ENCODE measurements around the gene MADD. TPM values are rescaled to one million over a fixed set of nuclear protein-coding genes. Genes with fewer than 3 reads are reported as not detected.
A peak's percentile ranks its signal among the peaks of the same experiment; 100 is the strongest.
"Not testable (repeated sequence)": the region's sequence is repeated elsewhere in the genome, so short reads cannot be mapped to it uniquely, and the experiment has no call there.

Gene MADD
- polyA plus RNA-seq, 1 donor: 53.9 TPM

DNA sequence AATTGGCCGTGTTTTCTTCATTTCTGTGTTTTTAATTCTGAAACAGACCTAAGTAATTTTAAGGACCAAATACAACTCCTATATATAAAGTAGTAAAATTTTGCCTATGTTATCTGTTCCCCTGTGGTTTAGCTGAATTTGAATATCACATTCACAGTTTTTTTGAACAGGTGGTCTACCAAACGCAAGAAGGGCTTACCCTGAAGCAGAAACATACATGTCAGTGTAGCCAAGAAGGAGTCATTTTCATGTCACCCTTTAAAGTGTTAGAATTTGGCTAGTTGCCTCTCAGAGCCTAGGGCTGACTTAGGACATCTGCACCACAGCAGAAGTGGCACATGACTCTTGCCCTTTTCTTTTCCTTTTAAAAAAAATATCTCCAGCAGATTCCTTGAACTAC lies 48.2 kb downstream of the MADD start:
- DNase-seq: no peak

GRCh38 chr11:47324520-47324919 lies 54.6 kb downstream of the MADD start:
- DNase-seq: no peak

DNA sequence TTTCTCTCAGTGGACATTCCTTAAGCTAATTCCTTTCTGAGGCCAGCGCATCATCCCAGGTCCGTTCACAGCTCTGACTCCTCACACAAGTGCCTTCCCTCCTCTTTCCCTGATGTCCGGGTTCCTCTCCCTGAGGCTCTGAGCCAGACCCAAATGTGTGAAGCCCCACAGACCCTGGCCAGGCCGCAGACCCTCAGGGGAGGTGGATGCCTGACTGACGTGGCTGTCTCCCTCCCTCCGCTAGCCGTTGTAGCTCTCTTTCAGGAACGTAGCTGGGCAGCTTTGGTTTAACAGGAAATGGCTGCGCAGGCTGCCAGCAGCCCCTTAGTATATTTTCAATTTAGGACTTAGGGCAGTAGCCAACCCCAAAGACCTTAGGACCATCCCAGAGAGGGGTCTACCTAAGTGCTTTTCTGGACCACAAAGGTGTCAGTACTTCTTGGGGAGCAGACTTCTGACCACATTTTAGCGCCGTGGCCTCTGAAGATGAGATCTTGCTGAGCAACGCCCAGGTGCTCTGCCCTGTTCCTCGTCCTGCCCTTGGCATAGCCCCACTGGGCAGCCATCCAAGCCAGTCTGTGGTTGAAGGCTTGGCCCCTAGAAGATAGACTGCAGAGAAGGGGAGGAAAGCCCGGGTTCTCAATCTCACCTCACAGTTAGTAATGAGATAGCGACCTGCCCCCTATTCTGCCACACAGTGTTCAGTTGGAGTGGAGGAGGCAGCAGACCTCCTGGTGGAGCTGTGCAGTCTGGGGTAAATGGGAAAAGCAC lies 55.5 kb downstream of the MADD start:
- no peak for DNase-seq

DNA sequence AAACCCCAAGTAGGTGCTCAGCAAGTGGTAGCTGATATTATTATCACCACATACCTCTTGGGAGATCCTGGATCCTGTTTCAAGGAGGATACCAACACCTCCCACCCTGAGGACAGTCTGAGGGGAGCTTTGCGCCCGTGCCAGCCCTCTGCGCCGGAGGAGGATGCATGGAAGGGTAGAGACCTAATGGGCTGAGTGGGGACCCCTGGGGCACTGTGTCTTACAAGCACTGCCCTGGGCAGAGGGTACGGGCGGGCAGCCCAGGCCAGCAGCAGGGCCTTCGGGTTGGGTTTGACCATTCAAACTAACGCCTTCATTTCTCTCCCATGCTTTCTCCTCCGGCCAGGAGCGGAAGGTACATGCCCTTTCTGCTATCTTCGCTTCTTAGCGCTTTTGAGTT lies 56.3 kb downstream of the MADD start:
- DNase-seq: no peak

GRCh38 chr11:47327025-47327424 lies 57.1 kb downstream of the MADD start:
- no peak for DNase-seq

DNA sequence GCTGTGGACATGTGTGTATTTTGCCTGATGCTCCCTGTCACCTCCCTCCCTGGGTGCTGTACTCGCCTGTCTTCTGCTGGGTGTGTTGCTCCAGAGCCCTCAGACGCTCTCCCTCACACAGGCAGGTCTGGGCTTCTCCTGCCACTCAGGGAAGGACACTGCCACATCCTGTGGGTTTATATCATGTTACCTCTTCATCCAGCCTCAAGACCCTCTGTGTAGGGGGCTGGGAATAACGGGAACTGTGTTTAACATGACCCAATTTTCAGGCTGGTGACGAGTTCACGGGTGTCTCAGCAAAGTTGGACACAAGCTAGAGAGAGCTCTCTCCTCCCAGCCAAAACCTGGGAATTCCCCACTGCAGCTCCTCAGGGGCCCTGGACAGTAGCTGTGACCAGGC lies 58.0 kb downstream of the MADD start:
- DNase-seq: no peak

DNA sequence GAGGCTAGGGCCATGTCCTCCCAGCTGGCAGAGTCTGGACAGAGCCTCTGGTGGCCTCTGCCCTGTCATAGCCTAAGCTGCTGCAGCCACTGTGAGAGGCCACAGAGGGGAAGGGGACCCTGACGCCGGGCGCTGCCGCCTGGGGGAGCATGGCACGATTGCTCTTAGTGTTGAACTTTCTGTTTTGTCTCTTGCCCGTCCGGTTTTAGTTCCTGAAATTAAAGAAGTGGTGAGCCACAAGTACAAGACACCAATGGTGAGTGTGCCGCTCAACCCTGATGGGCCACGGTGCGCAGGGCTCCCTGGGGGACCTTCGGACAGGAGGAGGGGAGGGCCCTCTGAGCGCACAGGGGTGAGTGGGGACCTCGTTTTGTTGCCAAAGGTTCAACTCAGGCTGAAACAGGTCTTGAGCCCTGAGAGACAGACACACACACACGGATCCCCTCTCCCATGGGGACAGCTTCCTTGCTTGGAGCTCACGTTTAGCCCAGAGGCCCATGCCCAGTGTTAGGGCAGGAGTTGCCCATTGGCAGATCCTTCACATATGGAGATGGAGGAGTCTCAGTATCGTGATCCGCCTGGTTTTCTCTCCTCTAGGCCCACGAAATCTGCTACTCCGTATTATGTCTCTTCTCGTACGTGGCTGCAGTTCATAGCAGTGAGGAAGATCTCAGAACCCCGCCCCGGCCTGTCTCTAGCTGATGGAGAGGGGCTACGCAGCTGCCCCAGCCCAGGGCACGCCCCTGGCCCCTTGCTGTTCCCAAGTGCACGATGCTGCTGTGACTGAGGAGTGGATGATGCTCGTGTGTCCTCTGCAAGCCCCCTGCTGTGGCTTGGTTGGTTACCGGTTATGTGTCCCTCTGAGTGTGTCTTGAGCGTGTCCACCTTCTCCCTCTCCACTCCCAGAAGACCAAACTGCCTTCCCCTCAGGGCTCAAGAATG lies 58.8 kb downstream of the MADD start:
- DNase-seq: no peak

GRCh38 chr11:47329431-47329986 lies 59.6 kb downstream of the MADD start:
- DNase-seq: no peak

- peak; percentile 7 for DNase-seq
Observed at GRCh38 chr11:47329987-47330931, 60.3 kb downstream of the MADD start.

GRCh38 chr11:47331454-47332302 lies 61.7 kb downstream of the MADD start:
- DNase-seq: no peak

DNA sequence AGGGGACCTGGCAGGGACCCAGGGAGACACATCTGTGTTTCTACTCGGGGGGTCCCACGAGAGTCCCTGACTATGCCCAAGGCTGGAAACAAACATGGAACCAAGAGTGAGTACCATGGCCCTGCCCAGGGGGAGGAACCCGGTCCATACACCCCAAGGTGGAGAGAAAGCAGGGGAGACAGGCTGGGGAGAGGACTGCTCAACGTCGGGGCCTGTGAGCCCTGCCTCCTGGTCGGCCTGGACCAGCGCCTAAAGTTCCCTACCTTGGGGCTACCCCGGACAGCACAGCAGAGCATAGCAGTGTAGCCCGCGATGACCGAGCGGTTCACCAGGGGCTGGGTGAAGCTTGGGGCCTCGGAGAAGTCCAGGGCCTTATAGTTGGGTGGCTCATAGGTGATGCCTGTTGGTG lies 62.4 kb downstream of the MADD start:
- no peak for DNase-seq

- no peak for DNase-seq
Observed at GRCh38 chr11:47332791-47333525, 63.0 kb downstream of the MADD start.

- DNase-seq: no peak
Observed at GRCh38 chr11:47333526-47333845, 63.6 kb downstream of the MADD start.

GRCh38 chr11:47333886-47334443 lies 64.0 kb downstream of the MADD start:
- no peak for DNase-seq

DNA sequence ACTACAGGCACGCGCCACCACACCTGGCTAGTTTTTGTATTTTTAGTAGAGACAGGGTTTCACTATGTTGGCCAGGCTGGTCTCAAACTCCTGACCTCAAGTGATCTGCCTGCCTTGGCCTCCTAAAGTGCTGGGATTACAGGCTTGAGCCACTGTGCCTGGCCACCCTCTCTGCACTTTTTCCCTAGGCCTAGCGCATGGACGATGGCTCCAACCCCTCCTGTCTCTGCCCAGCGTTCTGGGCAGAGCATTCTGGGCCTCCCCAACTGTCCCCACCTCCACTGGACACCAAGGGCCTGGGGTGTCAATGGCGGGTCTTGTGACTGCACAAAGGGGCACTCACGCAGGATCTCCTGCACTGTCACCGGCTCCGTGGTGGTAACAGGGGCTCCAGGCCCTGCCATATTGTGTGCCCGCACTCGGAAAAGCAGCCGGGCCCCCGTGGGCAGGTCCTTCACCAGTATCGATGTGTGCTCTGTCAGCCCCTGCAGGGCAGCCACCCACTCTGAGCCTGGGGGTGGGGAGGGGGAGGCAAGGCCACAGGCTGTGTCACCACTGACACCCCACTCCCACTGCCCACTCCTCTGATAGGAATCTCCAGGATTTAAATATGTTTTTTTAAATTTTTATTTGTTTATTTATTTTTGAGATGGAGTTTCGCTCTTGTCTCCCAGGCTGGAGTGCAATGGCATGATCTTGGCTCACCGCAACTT lies 64.9 kb downstream of the MADD start:
- DNase-seq: not testable (repeated sequence)

DNA sequence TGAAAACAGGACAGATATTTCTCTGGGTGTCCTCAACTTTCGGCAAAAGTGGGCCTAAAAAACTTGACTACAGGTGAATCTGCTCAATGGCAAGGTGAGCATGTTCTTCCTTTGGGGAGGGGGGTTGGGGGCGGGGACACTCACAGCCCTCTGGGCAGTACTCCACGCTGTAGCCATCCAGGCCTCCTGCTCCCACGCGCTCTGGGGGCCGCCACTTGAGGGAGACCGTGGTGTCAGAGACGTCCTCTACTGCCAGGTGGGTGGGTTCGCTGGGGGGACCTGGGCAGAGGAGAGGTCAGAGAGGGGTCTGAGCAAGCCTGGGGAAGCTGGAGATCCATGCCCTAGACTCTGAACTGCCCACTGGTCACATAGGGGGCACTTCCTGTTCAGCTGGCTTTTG lies 65.8 kb downstream of the MADD start:
- no peak for DNase-seq

- DNase-seq: no peak
Observed at GRCh38 chr11:47336595-47336994, 66.7 kb downstream of the MADD start.

DNA sequence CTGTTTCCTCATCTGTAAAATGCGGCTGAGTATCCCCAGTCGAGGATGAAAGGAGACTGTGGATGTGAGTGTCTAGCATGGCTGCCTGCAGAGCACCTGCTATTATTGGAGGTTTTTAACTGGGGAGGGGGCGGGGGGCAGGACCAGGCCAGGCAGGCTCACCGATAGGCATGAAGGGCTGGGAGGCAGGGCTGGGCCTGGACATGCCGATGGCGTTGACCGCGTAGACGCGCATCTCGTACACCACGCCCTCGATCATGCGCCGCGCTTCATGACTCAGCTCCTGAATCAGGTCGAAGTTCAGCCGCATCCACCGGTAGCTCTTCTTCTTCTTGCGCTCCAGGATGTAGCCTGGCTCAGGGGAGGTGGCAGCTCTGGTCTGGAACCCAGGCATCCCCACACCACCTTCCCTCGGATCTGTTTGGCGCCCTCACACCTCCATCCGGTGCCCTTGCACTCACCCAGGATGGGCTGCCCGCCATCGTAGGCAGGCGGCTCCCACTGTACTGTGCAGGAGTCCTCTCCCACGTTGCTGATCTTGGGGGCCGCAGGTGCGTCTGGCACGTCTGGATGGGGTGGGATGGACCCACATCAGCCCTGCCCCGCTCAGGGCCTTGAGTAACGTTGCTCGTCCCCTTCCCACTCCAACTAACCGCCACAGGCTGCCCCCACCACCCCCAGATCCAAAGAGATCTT lies 67.4 kb downstream of the MADD start:
- DNase-seq: no peak
